ENCODE results near the gene PARD6B. TPM values are rescaled to one million over a fixed set of nuclear protein-coding genes. Genes with fewer than 3 reads are reported as not detected.
A peak's percentile ranks its signal among the peaks of the same experiment; 100 is the strongest.

PARD6B gene
- total and polyA plus RNA-seq, 2 of the 4 experiments (the other 2 are of a cell fraction) = 0.17 to 0.90 TPM

- TF ChIP-seq SMC3 (IDR thresholded peaks at IDR 0.05; ENCODE audit: low read depth, low read length) (peak; percentile 74), CHD1 (IDR thresholded peaks at IDR 0.05; ENCODE audit: low read depth, low read length) (no peak)
Measured at GRCh38 chr20:50744143-50744792, 12.9 kb downstream of the PARD6B start (continued).

- Histone ChIP-seq H2AK9ac (replicated peaks; ENCODE audit: low read depth, low read length, poor library complexity) (no peak overlapping the region), H3K36me3 (ENCODE audit: control insufficient read depth, insufficient read depth, low read length) (no peaks in the 10 kb centered on the region), H3K9me3 (ENCODE audit: control insufficient read depth, insufficient read depth, low read length) (no peaks in the 10 kb centered on the region), H4K8ac (ENCODE audit: low read depth in 2 of 2, low read length in 2 of 2) (peak overlapping the region in 1 of 2 experiments; percentile 28; a peak in 1 of 4 replicates), H4K5ac (ENCODE audit: low read depth, low read length) (no peak overlapping the region), H3K14ac (replicated peaks; ENCODE audit: low read depth, low read length) (no peak overlapping the region), H3K27ac (ENCODE audit: insufficient read depth, low read length) (no peak overlapping the region), H2BK15ac (ENCODE audit: low read depth, low read length) (no peak overlapping the region), H3K23ac (ENCODE audit: low read depth, low read length) (no peak overlapping the region), H3K18ac (ENCODE audit: low read depth, low read length) (no peak overlapping the region), H4K91ac (ENCODE audit: insufficient read depth, low read depth, low read length) (peak overlapping the region; percentile 55; the same call in 1 of the 2 replicates), H3K79me1 (ENCODE audit: low read depth in 1 of 2, low read length in 2 of 2) (peaks cover 0 to 4% of the 10 kb centered on the region in 2 experiments; a peak in 1 of 4 replicates), H3K9me1 (ENCODE audit: insufficient read depth, low read length) (peaks cover 4% of the 10 kb centered on the region; the same call in 1 of the 2 replicates), H3K4me3 (ENCODE audit: insufficient read depth, low read depth, low read length) (no peak overlapping the region), H2AK5ac (ENCODE audit: low read depth, low read length) (no peak overlapping the region), H3K9ac (ENCODE audit: low read depth, low read length) (peak overlapping the region; percentile 10; the same call in 1 of the 2 replicates), H3K4ac (ENCODE audit: low read depth, low read length) (no peak overlapping the region; the same call in 1 of the 2 replicates), H3K4me1 (ENCODE audit: control insufficient read depth, insufficient read depth, low read length) (peaks cover 17% of the 10 kb centered on the region), H2BK5ac (ENCODE audit: low read depth, low read length, poor library complexity, severe bottlenecking) (no peak overlapping the region), H3K4me2 (ENCODE audit: low read depth, low read length) (no peak overlapping the region), H3K27me3 (ENCODE audit: control insufficient read depth, insufficient read depth, low read length) (no peaks in the 10 kb centered on the region), H2BK20ac (ENCODE audit: low read depth, low read length) (peak overlapping the region; percentile 64; the same call in 1 of the 2 replicates), H2AFZ (replicated peaks; ENCODE audit: low read length, poor library complexity) (no peak overlapping the region), H4K20me1 (ENCODE audit: insufficient read depth, low read length) (no peaks in the 10 kb centered on the region), H3K56ac (ENCODE audit: extremely low read depth, insufficient read depth, low read length) (no peak overlapping the region), H2BK120ac (ENCODE audit: low read depth, low read length) (peak overlapping the region; percentile 20; the same call in 1 of the 2 replicates)
- intact Hi-C loops (cut with micrococcal nuclease) (loop anchor here (2.0 to 10.0 kb wide), 2 partner anchors 235 to 281 kb away; partner anchors contain the start of gene PTPN1), dilution Hi-C loops (cut with HindIII; ENCODE audit: low sequenced_read_pairs, unreplicated experiment) (no loop called here), in situ Hi-C loops (cut with MboI; ENCODE audit: low sequenced_read_pairs) (loop anchor here (10.0 kb wide), 2 partner anchors 281 to 561 kb away; no protein-coding TSS in a partner anchor)
- BruUV-seq (replicated peaks) = no TSS peak
- ChIA-PET CTCF (interaction anchor here (0.6 kb wide), 1 partner anchor 237 kb away, joined by 8 read pairs; no protein-coding TSS in a partner anchor), POLR2A (ENCODE audit: unreplicated experiment) (no interaction called here)
- no CpG with 5 or more reads among the region's 2 CpGs for WGBS, 2 experiments (ENCODE audit: extremely low coverage in 2 of 2, insufficient read length in 1 of 2)
- ATAC-seq (ENCODE audit: low read depth) (no peak), DNase-seq (no peak)
- no peak for TF ChIP-seq MXI1 (IDR thresholded peaks at IDR 0.05; ENCODE audit: borderline replicate concordance, low read depth, low read length)
- no peak for TF ChIP-seq RFX5 (IDR thresholded peaks at IDR 0.05; ENCODE audit: low read depth, low read length)
- no peak for TF ChIP-seq RCOR1 (IDR thresholded peaks at IDR 0.05; ENCODE audit: insufficient replicate concordance, low read length)
- TF ChIP-seq MAFK (IDR thresholded peaks at IDR 0.05; ENCODE audit: low read depth, low read length) = no peak
- no peak for TF ChIP-seq CTCF (conservative IDR thresholded peaks at IDR 0.05; ENCODE audit: low read depth, low read length)
- TF ChIP-seq CHD1 (IDR thresholded peaks at IDR 0.05; ENCODE audit: low read depth, low read length) = no peak
- TF ChIP-seq MAZ (IDR thresholded peaks at IDR 0.05; ENCODE audit: borderline replicate concordance, low read depth, low read length) = no peak
- TF ChIP-seq BHLHE40 (IDR thresholded peaks at IDR 0.05; ENCODE audit: low read depth, low read length) = no peak
- no peak for TF ChIP-seq POLR2A (IDR thresholded peaks at IDR 0.05; ENCODE audit: low read depth, low read length)
- no peak for TF ChIP-seq USF2 (IDR thresholded peaks at IDR 0.05; ENCODE audit: low read depth, low read length)
- TF ChIP-seq SMC3 (IDR thresholded peaks at IDR 0.05; ENCODE audit: low read depth, low read length) = no peak
Measured at GRCh38 chr20:50745634-50746137, 14.3 kb downstream of the PARD6B start.
